GM19468 (cell line): ENCODE results near the gene ZXDB.
"Not testable (repeated sequence)": the region's sequence is repeated elsewhere in the genome, so short reads cannot be mapped to it uniquely, and the experiment has no call there.

ENCODE experiments used
- ATAC-seq: cut with Tn5 transposase; IDR thresholded peaks from one replicate; pipeline ENCODE4 v1.9.1; 2021; ENCODE audit warnings: mild to moderate bottlenecking, moderate library complexity, moderate number of reproducible peaks; ENCODE audit not compliant: unreplicated experiment; ENCODE audit errors: extremely low read depth

ZXDB gene

GRCh38 chrX:57591284-57592159, at the start of gene ZXDB:
Gene ZXDB, plus strand, starts transcription at chrX:57592011. Its CDS starts 38 bp downstream, at chrX:57592049.
- ATAC-seq = peak; percentile 30

- ATAC-seq = no peak
Measured at GRCh38 chrX:57565198-57565597, 26.6 kb upstream of the ZXDB start.

- no peak for ATAC-seq
Measured at GRCh38 chrX:57573754-57574153, 18.1 kb upstream of the ZXDB start.

GRCh38 chrX:57582948-57583347, 8.9 kb upstream of the ZXDB start:
- ATAC-seq = not testable (repeated sequence)

- no peak for ATAC-seq
Measured at GRCh38 chrX:57583477-57583876, 8.3 kb upstream of the ZXDB start.

- no peak for ATAC-seq
Measured at GRCh38 chrX:57586360-57586759, 5.5 kb upstream of the ZXDB start.

GRCh38 chrX:57587062-57587461, 4.7 kb upstream of the ZXDB start:
- no peak for ATAC-seq

- no peak for ATAC-seq
Measured at GRCh38 chrX:57587607-57588006, 4.2 kb upstream of the ZXDB start.

GRCh38 chrX:57592160-57592893, 516 bp downstream of the ZXDB start:
- peak; percentile 58 for ATAC-seq

- ATAC-seq = peak; percentile 16
Measured at GRCh38 chrX:57592894-57593215, 1.0 kb downstream of the ZXDB start.

- ATAC-seq = no peak
Measured at GRCh38 chrX:57595381-57595811, 3.6 kb downstream of the ZXDB start.

GRCh38 chrX:57596109-57596508, 4.3 kb downstream of the ZXDB start:
- ATAC-seq = no peak

- ATAC-seq = no peak
Measured at GRCh38 chrX:57596516-57596915, 4.7 kb downstream of the ZXDB start.

GRCh38 chrX:57607295-57608187, 15.7 kb downstream of the ZXDB start:
- no peak for ATAC-seq

- not testable (repeated sequence) for ATAC-seq
Measured at GRCh38 chrX:57613351-57613750, 21.5 kb downstream of the ZXDB start.

GRCh38 chrX:57629438-57629837, 37.6 kb downstream of the ZXDB start:
- not testable (repeated sequence) for ATAC-seq

- ATAC-seq = no peak
Measured at GRCh38 chrX:57640674-57641016, 48.8 kb downstream of the ZXDB start.

GRCh38 chrX:57641338-57641737, 49.5 kb downstream of the ZXDB start:
- ATAC-seq = no peak

- ATAC-seq = no peak
Measured at GRCh38 chrX:57643698-57644097, 51.9 kb downstream of the ZXDB start.

- no peak for ATAC-seq
Measured at GRCh38 chrX:57647020-57647419, 55.2 kb downstream of the ZXDB start.
